HepG2 (cell line): ENCODE results near the gene WDR70. TPM values are rescaled to one million over a fixed set of nuclear protein-coding genes. Genes with fewer than 3 reads are reported as not detected.
"Not testable (repeated sequence)": the region's sequence is repeated elsewhere in the genome, so short reads cannot be mapped to it uniquely, and the experiment has no call there.

Source experiments
- GMEB1 ChIP-seq: sonication (generic); formaldehyde crosslinking; IDR thresholded peaks from 2 replicates; pipeline ENCODE4 v1.5.1; 2020; ENCODE audit warnings: missing genetic modification reagents, mild to moderate bottlenecking, borderline replicate concordance
- NFYB ChIP-seq: sonication (generic); formaldehyde crosslinking; IDR thresholded peaks from 2 replicates; pipeline ENCODE4 v1.4.0; 2020; ENCODE audit warnings: missing genetic modification reagents
- SOX5 ChIP-seq: IDR thresholded peaks from 2 replicates; pipeline ENCODE4 v1.6.1; 2016; ENCODE audit warnings: borderline replicate concordance
- SP5 ChIP-seq: IDR thresholded peaks from 2 replicates; pipeline ENCODE4 v1.6.1; 2016; ENCODE audit warnings: low read depth, borderline replicate concordance
- ZBTB40 ChIP-seq, 2 experiments: fragments of 450-650 bp in 1 of 2; sonication (generic) in 1 of 2; formaldehyde crosslinking in 1 of 2; IDR thresholded peaks; 2 replicates each; pipeline versions ENCODE4 v1.6.1 to v1.8.0; 2016 to 2022; ENCODE audit warnings: antibody characterized with exemption in 1 of 2, mild to moderate bottlenecking in 1 of 2, missing genetic modification reagents in 1 of 2
- ZNF609 ChIP-seq: sonication (generic); formaldehyde crosslinking; IDR thresholded peaks from 2 replicates; pipeline ENCODE4 v1.4.0; 2020; ENCODE audit warnings: mild to moderate bottlenecking, missing genetic modification reagents, borderline replicate concordance
- ZSCAN21 ChIP-seq: sonication (generic); formaldehyde crosslinking; IDR thresholded peaks from 2 replicates; pipeline ENCODE4 v1.8.0; 2022; ENCODE audit warnings: mild to moderate bottlenecking, missing genetic modification reagents, moderate library complexity, borderline replicate concordance
- ZSCAN31 ChIP-seq: sonication (generic); formaldehyde crosslinking; IDR thresholded peaks from 2 replicates; pipeline ENCODE4 v1.5.0; 2020; ENCODE audit warnings: low read depth, mild to moderate bottlenecking, missing genetic modification reagents
- polyA plus RNA-seq, 8 experiments: library from polyadenylated mRNA; depleted of rRNA in 3 of 8; stranded (reverse) in 7 of 8; unstranded in 1 of 8; fragments of >200 nt; fragmentation: Illumina TruSeq in 4 of 8; extraction: Trizol in 4 of 8; gene quantifications; 2 replicates each; pipeline versions ENCODE4 v1.2.1 to v1.2.3, GENCODE V29; 2011 to 2016; ENCODE audit warnings: low read depth in 4 of 8, missing spikeins in 1 of 8, mixed read lengths in 1 of 8; ENCODE audit not compliant: insufficient read depth in 1 of 8
- total RNA-seq, 5 experiments: library from RNA; depleted of rRNA; stranded (reverse); fragments of >200 nt; fragmentation: Illumina TruSeq; extraction: Trizol; gene quantifications; 2 replicates each; pipeline ENCODE4 v1.2.3, GENCODE V29; 2016; ENCODE audit warnings: low read depth in 1 of 5

Gene WDR70
- total and polyA plus RNA-seq, 2 of the 13 experiments (the other 11 are each of a cell fraction or from before 2014, with no cell fraction given) = 14.6 to 30.6 TPM

- TF ChIP-seq ZSCAN21 (peak; percentile 61; the same call in 1 of the 2 replicates), SP5 (CRISPR knock-in tag) (peak; percentile 15; the same call in 1 of the 2 replicates), GMEB1 (CRISPR knock-in tag) (peak; percentile 92), ZBTB40 (CRISPR knock-in tag; IDR thresholded peaks at IDR 0.05) (peak; percentile 33; the same call in 1 of the 2 replicates), ZNF609 (CRISPR knock-in tag) (peak; percentile 44; the same call in 1 of the 2 replicates), NFYB (CRISPR knock-in tag) (peak; percentile 69), SOX5 (CRISPR knock-in tag) (peak; percentile 28; the same call in 1 of the 2 replicates), ZSCAN31 (CRISPR knock-in tag) (0 out of 2 replicates have a peak, but pooled peaks have one; percentile 44)
- TF ChIP-seq ZBTB40 (IDR thresholded peaks at IDR 0.05) = not testable (repeated sequence)
These were observed at the start of gene WDR70 (continued) for GRCh38 chr5:37379100-37379628.
